Measurements from ENCODE around the gene RPL3.

Gene RPL3

GRCh38 chr22:39365492-39365780 is 46.0 kb upstream of the RPL3 start:
- TF ChIP-seq TAF1 (IDR thresholded peaks at IDR 0.05; ENCODE audit: borderline replicate concordance, insufficient read depth, low read length) (no peak), SIN3A (IDR thresholded peaks at IDR 0.05; ENCODE audit: borderline replicate concordance, insufficient read depth, low read length) (no peak), REST (IDR thresholded peaks at IDR 0.05; ENCODE audit: insufficient read depth in 1 of 2, low read depth in 2 of 2, low read length in 2 of 2) (no peak), FOXP2 (optimal IDR thresholded peaks at IDR 0.05; ENCODE audit: borderline replicate concordance, extremely low read depth, extremely low read length, insufficient read depth) (no peak), POLR2AphosphoS5 (IDR thresholded peaks at IDR 0.05; ENCODE audit: low read depth, low read length) (no peak)

DNA sequence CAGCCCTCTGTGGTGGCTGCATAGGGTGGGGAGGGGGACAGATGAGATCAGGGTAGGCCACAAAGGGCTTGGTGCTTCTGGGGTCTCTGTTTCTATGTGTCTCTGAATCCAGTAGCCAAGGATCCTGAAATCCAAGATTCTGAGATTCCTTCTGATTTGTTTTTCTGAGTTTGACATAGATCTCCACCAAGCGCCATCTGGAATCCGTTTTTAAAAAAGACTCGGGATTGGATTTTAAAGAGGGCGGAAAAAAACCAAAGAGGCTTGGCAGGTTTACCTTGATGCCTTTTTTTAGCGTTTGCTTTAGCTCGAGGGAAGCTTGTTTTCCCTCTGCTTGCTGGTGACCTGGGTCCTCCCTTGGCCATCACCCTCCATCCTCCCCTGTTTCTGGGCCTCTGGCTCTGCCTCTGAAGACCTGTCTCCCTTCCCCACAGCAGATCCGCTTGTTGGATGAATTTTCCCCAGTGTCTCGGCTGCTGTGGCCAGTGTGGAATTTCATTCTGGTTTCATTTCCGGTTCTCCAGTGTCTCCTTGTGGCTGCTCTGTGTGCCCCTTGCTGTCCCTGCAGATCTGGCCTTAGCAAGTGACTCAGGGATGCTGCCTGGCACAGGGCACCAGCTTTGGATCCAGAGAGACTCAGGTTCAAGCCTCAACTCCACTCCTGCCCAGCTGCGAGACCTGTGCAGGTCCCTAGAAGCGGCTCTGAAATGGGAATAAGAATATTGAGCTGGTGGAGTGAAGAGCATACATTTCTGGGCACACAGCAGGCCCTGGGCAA is 45.5 kb upstream of the RPL3 start:
- no peak for TF ChIP-seq TAF1 (IDR thresholded peaks at IDR 0.05; ENCODE audit: borderline replicate concordance, insufficient read depth, low read length)
- no peak for TF ChIP-seq REST (IDR thresholded peaks at IDR 0.05; ENCODE audit: insufficient read depth in 1 of 2, low read depth in 2 of 2, low read length in 2 of 2)
- TF ChIP-seq POLR2AphosphoS5 (IDR thresholded peaks at IDR 0.05; ENCODE audit: low read depth, low read length), result no peak
- no peak for TF ChIP-seq FOXP2 (optimal IDR thresholded peaks at IDR 0.05; ENCODE audit: borderline replicate concordance, extremely low read depth, extremely low read length, insufficient read depth)
- no peak for TF ChIP-seq SIN3A (IDR thresholded peaks at IDR 0.05; ENCODE audit: borderline replicate concordance, insufficient read depth, low read length)

DNA sequence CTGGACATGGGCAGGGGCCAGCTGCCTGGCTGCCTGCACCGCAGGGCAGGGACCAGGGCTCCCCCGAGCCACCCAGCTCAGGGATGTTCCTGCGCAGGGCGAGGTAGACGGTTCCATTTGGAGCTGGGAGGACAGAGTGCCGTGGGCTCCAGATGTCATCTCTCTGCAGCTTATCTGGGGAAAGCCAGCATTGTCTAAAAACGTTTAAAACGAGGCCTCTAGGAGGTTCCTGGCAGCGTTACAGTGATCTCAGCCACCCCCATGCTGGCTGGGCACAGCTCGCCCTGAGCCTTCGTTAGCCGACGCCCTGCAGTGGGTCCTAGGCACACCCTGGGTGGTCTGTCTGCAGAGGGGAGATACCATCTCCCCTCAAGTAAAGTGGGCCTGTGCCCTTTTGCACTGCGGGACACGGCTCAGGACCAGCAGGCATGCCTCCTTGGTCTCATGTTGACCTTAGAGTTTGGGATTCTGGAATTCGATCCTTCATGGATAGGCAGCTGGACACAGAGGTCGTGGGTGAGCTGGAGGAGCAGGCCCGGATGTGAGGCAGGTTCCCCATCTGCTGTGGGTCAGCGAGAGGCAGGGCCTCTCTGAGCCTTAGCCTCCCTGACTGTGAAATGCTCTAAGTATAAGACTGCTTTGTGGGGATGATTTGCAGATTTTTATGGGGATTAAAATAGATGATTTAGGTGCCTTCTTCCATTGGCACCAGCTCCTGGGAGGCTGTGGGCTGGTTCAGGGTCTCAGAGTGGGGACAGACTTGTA is 44.5 kb upstream of the RPL3 start:
- TF ChIP-seq POLR2AphosphoS5 (IDR thresholded peaks at IDR 0.05; ENCODE audit: low read depth, low read length) (no peak), REST (IDR thresholded peaks at IDR 0.05; ENCODE audit: insufficient read depth in 1 of 2, low read depth in 2 of 2, low read length in 2 of 2) (no peak), TAF1 (IDR thresholded peaks at IDR 0.05; ENCODE audit: borderline replicate concordance, insufficient read depth, low read length) (no peak), FOXP2 (optimal IDR thresholded peaks at IDR 0.05; ENCODE audit: borderline replicate concordance, extremely low read depth, extremely low read length, insufficient read depth) (no peak), SIN3A (IDR thresholded peaks at IDR 0.05; ENCODE audit: borderline replicate concordance, insufficient read depth, low read length) (no peak)

DNA sequence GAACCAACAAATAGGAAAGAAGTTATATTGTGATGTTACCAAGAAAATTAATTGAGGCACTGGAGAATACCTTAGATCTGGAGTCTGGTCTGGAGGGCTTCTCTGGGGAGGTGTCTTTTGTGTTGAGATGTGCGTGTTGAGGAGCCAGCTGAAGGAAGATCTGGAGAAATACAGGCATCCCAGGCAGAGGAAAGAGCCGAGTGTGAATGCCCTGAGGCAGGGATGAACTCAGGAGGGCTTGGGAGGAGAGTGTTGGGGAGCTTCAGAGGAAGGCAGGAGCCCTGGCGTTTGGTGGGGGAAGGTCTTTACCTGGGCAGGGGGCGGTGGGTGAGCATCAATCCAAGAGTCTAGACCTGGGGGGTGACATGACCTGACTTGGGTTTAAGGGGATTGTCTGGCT is 43.5 kb upstream of the RPL3 start:
- TF ChIP-seq SIN3A (IDR thresholded peaks at IDR 0.05; ENCODE audit: borderline replicate concordance, insufficient read depth, low read length) (no peak), REST (IDR thresholded peaks at IDR 0.05; ENCODE audit: insufficient read depth in 1 of 2, low read depth in 2 of 2, low read length in 2 of 2) (no peak), TAF1 (IDR thresholded peaks at IDR 0.05; ENCODE audit: borderline replicate concordance, insufficient read depth, low read length) (no peak), POLR2AphosphoS5 (IDR thresholded peaks at IDR 0.05; ENCODE audit: low read depth, low read length) (no peak), FOXP2 (optimal IDR thresholded peaks at IDR 0.05; ENCODE audit: borderline replicate concordance, extremely low read depth, extremely low read length, insufficient read depth) (no peak)
